ENCODE measurements around the gene LY6G6D.

GRCh38 chr6:31733734-31734133 is 18.6 kb downstream of the LY6G6D start:
- no peak for TF ChIP-seq POLR2AphosphoS5 (IDR thresholded peaks at IDR 0.05; ENCODE audit: low read depth, low read length)
- TF ChIP-seq SPI1 (IDR thresholded peaks at IDR 0.05; ENCODE audit: low read depth, low read length), result no peak
- TF ChIP-seq TAF1 (IDR thresholded peaks at IDR 0.05; ENCODE audit: low read depth, low read length), result no peak
- TF ChIP-seq POLR2A (IDR thresholded peaks at IDR 0.05; ENCODE audit: low read depth, low read length), result no peak
- no peak for TF ChIP-seq POU2F2 (IDR thresholded peaks at IDR 0.05; ENCODE audit: low read depth, low read length)
- TF ChIP-seq PAX5 (IDR thresholded peaks at IDR 0.05; ENCODE audit: insufficient read depth, low read length, severe bottlenecking), result no peak
